ENCODE data around the gene DYNLT4. TPM values are rescaled to one million over a fixed set of nuclear protein-coding genes. Genes with fewer than 3 reads are reported as not detected.

DYNLT4 gene
- total and polyA plus RNA-seq, 2 of the 13 experiments (the other 11 are each of a cell fraction or from before 2014, with no cell fraction given), result 0.77 TPM; not detected in 1

GRCh38 chr1:44786138-44786840, 20.9 kb downstream of the DYNLT4 start (continued):
- no peak for TF ChIP-seq TEF (CRISPR knock-in tag; IDR thresholded peaks at IDR 0.05)
- TF ChIP-seq TCF7 (IDR thresholded peaks at IDR 0.05; ENCODE audit: low read depth), result no peak
- no peak for TF ChIP-seq GATAD1 (CRISPR knock-in tag; IDR thresholded peaks at IDR 0.05)
- TF ChIP-seq ZBTB33 (CRISPR knock-in tag; IDR thresholded peaks at IDR 0.05), result peak; percentile 94
- peak; percentile 81; the same call in 1 of the 2 replicates for TF ChIP-seq ZFP91 (CRISPR knock-in tag; IDR thresholded peaks at IDR 0.05; ENCODE audit: borderline replicate concordance)
- TF ChIP-seq ZFP36L2 (CRISPR knock-in tag; IDR thresholded peaks at IDR 0.05), result no peak
- no peak for TF ChIP-seq LCORL (IDR thresholded peaks at IDR 0.05)
- peak; percentile 74 for TF ChIP-seq LCORL (CRISPR knock-in tag; IDR thresholded peaks at IDR 0.05)
- TF ChIP-seq SOX5 (CRISPR knock-in tag; IDR thresholded peaks at IDR 0.05; ENCODE audit: borderline replicate concordance), result no peak; the same call in 1 of the 2 replicates
- TF ChIP-seq ZBTB46 (CRISPR knock-in tag; IDR thresholded peaks at IDR 0.05; ENCODE audit: borderline replicate concordance), result no peak
- no peak for TF ChIP-seq PAX8 (CRISPR knock-in tag; IDR thresholded peaks at IDR 0.05; ENCODE audit: borderline replicate concordance)
- TF ChIP-seq CREBL2 (CRISPR knock-in tag; IDR thresholded peaks at IDR 0.05; ENCODE audit: borderline replicate concordance), result no peak
- TF ChIP-seq SRSF1 (optimal IDR thresholded peaks at IDR 0.05; ENCODE audit: low read depth, low read length), result peak; percentile 89
- TF ChIP-seq AHR (CRISPR knock-in tag; IDR thresholded peaks at IDR 0.05), result 0 out of 2 replicates have a peak, but pooled peaks have one; percentile 39
- TF ChIP-seq EED (CRISPR knock-in tag; IDR thresholded peaks at IDR 0.05), result no peak
- peak; percentile 84; the same call in 1 of the 2 replicates for TF ChIP-seq KDM2A (CRISPR knock-in tag; IDR thresholded peaks at IDR 0.05; ENCODE audit: borderline replicate concordance, low read depth)
- no peak for TF ChIP-seq ZMAT5 (CRISPR knock-in tag; IDR thresholded peaks at IDR 0.05; ENCODE audit: borderline replicate concordance, low read depth)
- TF ChIP-seq HIC2 (CRISPR knock-in tag; IDR thresholded peaks at IDR 0.05; ENCODE audit: low read depth), result 0 out of 2 replicates have a peak, but pooled peaks have one; percentile 39
